Activated CD4-positive, CD25-positive, alpha-beta regulatory T cell treated with anti-CD3 and anti-CD28 coated beads, Interleukin-2, amount 50 U/mL, for 24 hours (primary cell): ENCODE results near the gene RPL12.

Source experiments
- ATAC-seq, 2 donors: fragments of 150-1000 bp; cut with Tn5 transposase; one replicate each; pipeline ENCODE4 v1.10.0; 2021; ENCODE audit warnings: mild to moderate bottlenecking in 1 of 2, moderate library complexity in 1 of 2

RPL12 gene

GRCh38 chr9:127437497-127438264 is 13.5 kb downstream of the RPL12 start:
- peak in 1 of 2 donors; percentile 79 for ATAC-seq

GRCh38 chr9:127430415-127430814 is 20.8 kb downstream of the RPL12 start:
- no peak for ATAC-seq

GRCh38 chr9:127428348-127428747 is 22.9 kb downstream of the RPL12 start:
- no peak for ATAC-seq

- ATAC-seq: peak; percentile 72
Measured at GRCh38 chr9:127426756-127427155, 24.4 kb downstream of the RPL12 start.

GRCh38 chr9:127424676-127424999 is 26.6 kb downstream of the RPL12 start:
- ATAC-seq: peak; percentile 6 to 23

- peak; percentile 78 to 86 for ATAC-seq
Measured at GRCh38 chr9:127423934-127424675, 27.1 kb downstream of the RPL12 start, which contains the start of gene ZNF79. TSS of gene ZNF79 (plus strand) at chr9:127424382. CDS start at chr9:127424788, 406 bp downstream.

GRCh38 chr9:127423476-127423933 is 27.7 kb downstream of the RPL12 start:
- ATAC-seq: no peak

GRCh38 chr9:127422787-127423186 is 28.4 kb downstream of the RPL12 start:
- no peak for ATAC-seq

- ATAC-seq: no peak
Measured at GRCh38 chr9:127422133-127422782, 28.9 kb downstream of the RPL12 start.

GRCh38 chr9:127421057-127421456 is 30.1 kb downstream of the RPL12 start:
- ATAC-seq: no peak

- no peak for ATAC-seq
Measured at GRCh38 chr9:127419348-127419747, 31.9 kb downstream of the RPL12 start.

GRCh38 chr9:127418037-127418471 is 33.2 kb downstream of the RPL12 start:
- peak; percentile 24 to 48 for ATAC-seq

GRCh38 chr9:127417131-127418036 is 33.8 kb downstream of the RPL12 start:
- ATAC-seq: no peak

- no peak for ATAC-seq
Measured at GRCh38 chr9:127415657-127416056, 35.5 kb downstream of the RPL12 start.

- no peak for ATAC-seq
Measured at GRCh38 chr9:127415141-127415540, 36.1 kb downstream of the RPL12 start.

GRCh38 chr9:127411122-127411521 is 40.1 kb downstream of the RPL12 start:
- no peak for ATAC-seq

GRCh38 chr9:127407492-127407843 is 43.7 kb downstream of the RPL12 start:
- no peak for ATAC-seq

GRCh38 chr9:127406799-127407491 is 44.3 kb downstream of the RPL12 start:
- no peak for ATAC-seq

GRCh38 chr9:127405344-127406125 is 45.7 kb downstream of the RPL12 start:
- no peak for ATAC-seq

GRCh38 chr9:127404631-127405030 is 46.6 kb downstream of the RPL12 start:
- ATAC-seq: no peak
